Measurements from ENCODE around the gene DEFB128. TPM values are rescaled to one million over a fixed set of nuclear protein-coding genes. Genes with fewer than 3 reads are reported as not detected.

The DEFB128 gene
- total and polyA plus RNA-seq, 2 of the 4 experiments (the other 2 are of a cell fraction) = not detected

- Histone ChIP-seq H3K36me3 (ENCODE audit: control insufficient read depth, insufficient read depth, low read length) (no peaks in the 10 kb centered on the region), H3K56ac (ENCODE audit: extremely low read depth, insufficient read depth, low read length) (no peak overlapping the region), H3K9ac (ENCODE audit: low read depth, low read length) (no peak overlapping the region), H3K9me1 (ENCODE audit: insufficient read depth, low read length) (no peaks in the 10 kb centered on the region), H2BK5ac (ENCODE audit: low read depth, low read length, poor library complexity, severe bottlenecking) (no peak overlapping the region), H3K18ac (ENCODE audit: low read depth, low read length) (no peak overlapping the region), H2AK5ac (ENCODE audit: low read depth, low read length) (no peak overlapping the region), H2BK15ac (ENCODE audit: low read depth, low read length) (no peak overlapping the region), H3K4me1 (ENCODE audit: control insufficient read depth, insufficient read depth, low read length) (no peaks in the 10 kb centered on the region), H2BK20ac (ENCODE audit: low read depth, low read length) (no peak overlapping the region), H3K79me1 (ENCODE audit: low read depth in 1 of 2, low read length in 2 of 2) (no peaks in the 10 kb centered on the region), H4K8ac (ENCODE audit: low read depth in 2 of 2, low read length in 2 of 2) (no peak overlapping the region), H3K9me3 (ENCODE audit: control insufficient read depth, insufficient read depth, low read length) (no peaks in the 10 kb centered on the region), H3K4me3 (ENCODE audit: insufficient read depth, low read depth, low read length) (no peak overlapping the region), H3K27me3 (ENCODE audit: control insufficient read depth, insufficient read depth, low read length) (peaks cover 2% of the 10 kb centered on the region), H3K4me2 (ENCODE audit: low read depth, low read length) (no peak overlapping the region), H4K5ac (ENCODE audit: low read depth, low read length) (no peak overlapping the region), H4K91ac (ENCODE audit: insufficient read depth, low read depth, low read length) (no peak overlapping the region), H4K20me1 (ENCODE audit: insufficient read depth, low read length) (no peaks in the 10 kb centered on the region), H2AK9ac (replicated peaks; ENCODE audit: low read depth, low read length, poor library complexity) (no peak overlapping the region), H2AFZ (replicated peaks; ENCODE audit: low read length, poor library complexity) (no peak overlapping the region), H3K23ac (ENCODE audit: low read depth, low read length) (no peak overlapping the region), H3K4ac (ENCODE audit: low read depth, low read length) (no peak overlapping the region), H2BK120ac (ENCODE audit: low read depth, low read length) (no peak overlapping the region), H3K14ac (replicated peaks; ENCODE audit: low read depth, low read length) (no peak overlapping the region), H3K27ac (ENCODE audit: insufficient read depth, low read length) (no peak overlapping the region)
- no peak for DNase-seq
- ChIA-PET POLR2A (ENCODE audit: unreplicated experiment) (no interaction called here), CTCF (interaction anchor here (1.2 kb wide), 1 partner anchor 14 kb away, joined by 3 read pairs; no protein-coding TSS in a partner anchor)
- intact Hi-C loops (cut with micrococcal nuclease) = no loop called here
- no peak for ATAC-seq (ENCODE audit: low read depth)
- dilution Hi-C loops (cut with HindIII; ENCODE audit: low sequenced_read_pairs, unreplicated experiment) = no loop called here
- no CpG with 5 or more reads among the region's 4 CpGs for WGBS, 2 experiments (ENCODE audit: extremely low coverage in 2 of 2, insufficient read length in 1 of 2)
- in situ Hi-C loops (cut with MboI; ENCODE audit: low sequenced_read_pairs) = no loop called here
- TF ChIP-seq CTCF (conservative IDR thresholded peaks at IDR 0.05; ENCODE audit: low read depth, low read length) (no peak), NFE2L2 (IDR thresholded peaks at IDR 0.05; ENCODE audit: low read depth, low read length) (no peak), SMC3 (IDR thresholded peaks at IDR 0.05; ENCODE audit: low read depth, low read length) (no peak)
- no TSS peak for BruUV-seq (replicated peaks)
Measured at GRCh38 chr20:199996-200395, 10.5 kb upstream of the DEFB128 start.
